Measurements from ENCODE around the gene PARN.

- TF ChIP-seq, protein P1, sequence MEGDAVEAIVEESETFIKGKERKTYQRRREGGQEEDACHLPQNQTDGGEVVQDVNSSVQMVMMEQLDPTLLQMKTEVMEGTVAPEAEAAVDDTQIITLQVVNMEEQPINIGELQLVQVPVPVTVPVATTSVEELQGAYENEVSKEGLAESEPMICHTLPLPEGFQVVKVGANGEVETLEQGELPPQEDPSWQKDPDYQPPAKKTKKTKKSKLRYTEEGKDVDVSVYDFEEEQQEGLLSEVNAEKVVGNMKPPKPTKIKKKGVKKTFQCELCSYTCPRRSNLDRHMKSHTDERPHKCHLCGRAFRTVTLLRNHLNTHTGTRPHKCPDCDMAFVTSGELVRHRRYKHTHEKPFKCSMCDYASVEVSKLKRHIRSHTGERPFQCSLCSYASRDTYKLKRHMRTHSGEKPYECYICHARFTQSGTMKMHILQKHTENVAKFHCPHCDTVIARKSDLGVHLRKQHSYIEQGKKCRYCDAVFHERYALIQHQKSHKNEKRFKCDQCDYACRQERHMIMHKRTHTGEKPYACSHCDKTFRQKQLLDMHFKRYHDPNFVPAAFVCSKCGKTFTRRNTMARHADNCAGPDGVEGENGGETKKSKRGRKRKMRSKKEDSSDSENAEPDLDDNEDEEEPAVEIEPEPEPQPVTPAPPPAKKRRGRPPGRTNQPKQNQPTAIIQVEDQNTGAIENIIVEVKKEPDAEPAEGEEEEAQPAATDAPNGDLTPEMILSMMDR (conservative IDR thresholded peaks at IDR 0.05 in 1 of 2, IDR thresholded peaks at IDR 0.05 in 1 of 2; ENCODE audit: low read depth in 1 of 2, low read length in 2 of 2): no peak
- TF ChIP-seq EZH2 (IDR thresholded peaks at IDR 0.05; ENCODE audit: low read length, missing control alignments): no peak
Measured at GRCh38 chr16:14530046-14530445, 100.0 kb downstream of the PARN start.
